Skeletal muscle tissue (tissue), 4 donors: ENCODE data around the gene ABLIM2. TPM values are rescaled to one million over a fixed set of nuclear protein-coding genes. Genes with fewer than 3 reads are reported as not detected.
A peak's percentile ranks its signal among the peaks of the same experiment; 100 is the strongest.

ENCODE experiments used
- H3K27ac ChIP-seq: one replicate; pipeline ENCODE4 v1.7.0; 2013; ENCODE audit warnings: mild to moderate bottlenecking, low read depth, low read length, inconsistent platforms
- H3K27me3 ChIP-seq, 3 donors: one replicate each; pipeline ENCODE4 v1.7.0; 2013; ENCODE audit warnings: low read length in 3 of 3; ENCODE audit not compliant: control insufficient read depth in 3 of 3, insufficient read depth in 3 of 3
- H3K36me3 ChIP-seq, 3 donors: one replicate each; pipeline ENCODE4 v1.7.0; 2013; ENCODE audit warnings: low read length in 3 of 3; ENCODE audit not compliant: control insufficient read depth in 3 of 3, insufficient read depth in 3 of 3
- H3K4me1 ChIP-seq, 3 donors: one replicate each; pipeline ENCODE4 v1.7.0; 2013; ENCODE audit warnings: low read length in 3 of 3, mild to moderate bottlenecking in 3 of 3; ENCODE audit not compliant: control insufficient read depth in 3 of 3, insufficient read depth in 3 of 3
- H3K4me3 ChIP-seq, 3 donors: one replicate each; pipeline ENCODE4 v1.7.0; 2013; ENCODE audit warnings: low read length in 3 of 3
- H3K9ac ChIP-seq, 3 donors: one replicate each; pipeline ENCODE4 v1.7.0; 2013; ENCODE audit warnings: low read length in 3 of 3, mild to moderate bottlenecking in 3 of 3, moderate library complexity in 2 of 3, low read depth in 1 of 3
- H3K9me3 ChIP-seq, 3 donors: one replicate each; pipeline ENCODE4 v1.7.0; 2013; ENCODE audit warnings: low read length in 3 of 3; ENCODE audit not compliant: control insufficient read depth in 3 of 3
- total RNA-seq: library from RNA; depleted of rRNA; stranded (reverse); fragments of >200 nt; gene quantifications from one replicate; pipeline ENCODE4 v1.2.3, GENCODE V29; 2014
- donor health status: Osteomylitis.

The ABLIM2 gene
- total RNA-seq, 1 donor from 2014 or later, result 7.3 TPM

DNA sequence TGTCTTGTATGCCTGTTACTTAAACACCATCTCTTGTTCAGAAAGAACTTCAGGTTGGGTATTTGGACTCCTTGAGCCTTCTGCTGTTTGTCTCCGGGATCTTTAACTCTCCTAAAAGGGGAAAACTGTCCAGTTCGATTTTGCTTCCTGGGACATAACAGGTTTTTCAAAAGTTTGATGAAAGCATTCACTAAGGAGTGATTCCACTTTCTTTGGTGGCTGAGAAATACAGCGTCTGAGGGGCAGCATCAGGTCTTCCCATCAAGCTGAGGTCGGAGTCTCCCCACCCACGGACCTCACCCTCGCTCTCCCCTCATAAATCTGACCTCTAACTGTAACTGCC is 220.4 kb downstream of the ABLIM2 start:
- Histone ChIP-seq H3K4me1 (peaks cover 10 to 19% (median 16%) of the 10 kb centered on the region in 3 donors), H3K4me3 (peak overlapping the region; percentile 63 to 71 (median 68)), H3K36me3 (no peaks in the 10 kb centered on the region), H3K9me3 (no peaks in the 10 kb centered on the region), H3K9ac (peak overlapping the region in 2 of 3 donors; percentile 62 to 75), H3K27ac (peak overlapping the region; percentile 28), H3K27me3 (peaks cover 7 to 17% (median 9%) of the 10 kb centered on the region in 3 donors)

DNA sequence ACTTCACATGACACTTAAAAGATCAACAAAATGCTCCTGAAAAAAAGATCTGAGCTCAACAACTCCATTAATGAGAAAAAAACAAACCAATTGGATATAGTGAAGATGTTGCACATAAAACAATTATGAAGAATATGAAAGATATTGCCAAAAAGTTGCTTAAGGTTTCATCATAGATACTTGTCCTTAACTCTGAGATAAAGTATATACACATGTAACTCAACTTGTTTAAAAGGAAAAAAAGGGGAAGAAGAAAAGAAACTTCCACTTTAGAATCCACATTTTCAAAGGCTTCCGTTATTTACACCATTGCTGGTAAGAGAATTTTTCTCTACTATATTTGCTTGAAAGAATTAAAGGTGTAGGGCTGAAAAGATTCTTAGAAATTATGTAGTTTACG is 221.6 kb downstream of the ABLIM2 start:
- H3K4me1 ChIP-seq, result peaks cover 10 to 19% (median 16%) of the 10 kb centered on the region in 3 donors
- H3K27ac ChIP-seq, result no peak overlapping the region
- H3K4me3 ChIP-seq, result no peak overlapping the region
- no peaks in the 10 kb centered on the region for H3K9me3 ChIP-seq
- H3K36me3 ChIP-seq, result no peaks in the 10 kb centered on the region
- no peak overlapping the region for H3K9ac ChIP-seq
- peaks cover 7 to 17% (median 9%) of the 10 kb centered on the region in 3 donors for H3K27me3 ChIP-seq

DNA sequence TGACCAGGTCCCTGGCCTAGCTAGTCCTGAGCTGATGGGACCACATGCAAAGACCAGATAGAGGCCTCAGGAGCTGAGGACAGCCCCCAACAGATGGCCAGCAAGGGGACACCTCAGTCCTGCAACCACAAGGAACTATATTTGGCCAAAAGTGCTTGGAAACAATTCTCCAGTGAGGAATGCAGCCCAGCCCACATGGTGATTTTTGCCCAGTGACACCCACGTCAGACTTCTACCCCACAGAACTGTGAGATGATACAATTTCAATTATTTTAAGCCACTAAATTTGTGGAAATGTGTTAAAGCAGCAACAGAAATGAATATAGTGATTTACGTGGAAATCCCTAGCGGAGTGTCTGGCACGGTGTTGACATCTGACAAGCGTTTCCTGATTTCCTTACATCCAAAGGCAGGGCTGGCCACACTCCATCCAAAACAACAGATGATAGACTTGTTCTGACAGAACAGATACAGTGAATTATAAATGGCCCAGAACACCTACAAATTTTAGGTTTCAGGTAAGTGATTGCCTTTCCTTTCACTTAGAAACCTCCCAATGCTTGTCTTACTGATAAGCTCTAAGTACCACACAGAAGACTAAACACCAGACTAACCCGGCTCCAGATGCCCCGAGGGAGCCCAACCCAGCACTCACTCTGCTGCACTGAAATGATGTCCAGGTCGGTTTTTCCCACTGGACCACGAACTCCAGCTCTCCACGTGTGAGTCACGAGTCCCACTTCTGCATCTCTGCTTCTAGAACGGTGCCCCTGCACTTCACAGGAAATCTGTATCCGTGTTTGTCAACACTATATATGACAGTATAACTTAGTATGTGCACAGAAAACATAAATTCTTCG is 224.7 kb downstream of the ABLIM2 start:
- Histone ChIP-seq H3K36me3 (no peaks in the 10 kb centered on the region), H3K27ac (no peak overlapping the region), H3K27me3 (peaks cover 5 to 12% (median 9%) of the 10 kb centered on the region in 3 donors), H3K9me3 (no peaks in the 10 kb centered on the region), H3K4me1 (peaks cover 6 to 12% (median 7%) of the 10 kb centered on the region in 3 donors), H3K4me3 (no peak overlapping the region), H3K9ac (no peak overlapping the region)

DNA sequence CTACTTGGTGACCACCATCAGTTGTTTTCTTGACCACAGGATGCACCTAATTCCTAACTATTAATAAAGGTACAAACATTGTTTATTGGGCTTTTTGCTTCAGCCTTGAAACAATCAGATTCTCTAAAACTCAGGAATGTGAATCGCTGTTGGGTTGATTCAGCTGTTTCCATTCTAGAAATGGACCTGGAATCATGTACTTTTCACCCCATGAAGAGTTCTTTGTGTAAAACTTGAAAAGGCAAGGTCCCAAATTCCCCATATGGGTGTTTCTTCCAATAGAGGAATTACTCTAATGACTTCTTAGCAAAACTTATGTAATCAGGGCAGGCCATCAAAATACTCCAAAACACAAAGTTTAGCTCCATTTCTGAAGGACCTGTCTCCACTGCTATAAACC is 226.3 kb downstream of the ABLIM2 start:
- Histone ChIP-seq H3K9me3 (no peaks in the 10 kb centered on the region), H3K4me1 (peaks cover 0 to 4% (median 4%) of the 10 kb centered on the region in 3 donors), H3K27ac (no peak overlapping the region), H3K36me3 (no peaks in the 10 kb centered on the region), H3K9ac (no peak overlapping the region), H3K27me3 (peaks cover 0 to 2% (median 0%) of the 10 kb centered on the region in 3 donors), H3K4me3 (no peak overlapping the region)

DNA sequence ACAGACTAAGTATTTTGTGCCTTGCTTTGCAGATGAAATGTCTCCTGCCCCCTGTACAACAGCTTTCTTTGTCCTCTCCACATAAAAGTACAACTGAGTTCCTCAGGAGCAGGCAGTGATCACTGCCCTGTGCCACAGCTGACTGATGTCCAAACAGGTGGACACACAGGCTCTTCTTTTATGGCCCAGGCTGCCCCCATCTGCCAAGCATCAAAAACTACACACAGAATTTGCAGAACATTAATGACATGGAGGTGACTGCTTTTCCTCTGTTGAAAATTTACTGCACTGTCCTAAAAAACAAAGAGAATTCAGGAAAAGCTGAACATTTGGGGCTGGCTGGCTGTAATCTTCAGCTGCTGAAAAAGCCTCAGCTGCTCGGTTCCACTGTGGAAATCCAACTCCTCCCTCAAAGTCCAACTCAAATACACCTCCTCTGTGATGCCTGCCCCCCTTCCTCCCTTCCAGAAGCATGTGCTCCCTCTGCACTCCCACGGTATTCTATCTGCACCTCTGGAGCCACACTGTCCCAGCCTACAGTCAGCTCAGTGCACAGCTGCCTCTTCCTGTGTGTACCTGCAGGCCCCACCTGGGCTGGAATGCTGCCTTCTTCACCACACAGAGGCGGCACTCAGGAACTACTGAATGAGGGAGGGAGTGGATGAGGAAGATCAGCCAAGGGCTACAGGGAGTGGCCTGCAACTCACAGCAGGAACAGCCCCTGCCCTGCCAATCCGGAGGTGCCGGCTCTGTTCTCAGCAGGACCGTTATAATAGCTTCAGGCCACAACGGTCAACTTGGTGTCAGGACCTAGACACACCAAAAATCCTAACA is 229.3 kb downstream of the ABLIM2 start:
- H3K27ac ChIP-seq, result no peak overlapping the region
- H3K4me3 ChIP-seq, result no peak overlapping the region
- peaks cover 0 to under 1% (median 0%) of the 10 kb centered on the region in 3 donors for H3K27me3 ChIP-seq
- no peaks in the 10 kb centered on the region for H3K36me3 ChIP-seq
- peaks cover 0 to 4% (median 4%) of the 10 kb centered on the region in 3 donors for H3K4me1 ChIP-seq
- no peak overlapping the region for H3K9ac ChIP-seq
- no peaks in the 10 kb centered on the region for H3K9me3 ChIP-seq

DNA sequence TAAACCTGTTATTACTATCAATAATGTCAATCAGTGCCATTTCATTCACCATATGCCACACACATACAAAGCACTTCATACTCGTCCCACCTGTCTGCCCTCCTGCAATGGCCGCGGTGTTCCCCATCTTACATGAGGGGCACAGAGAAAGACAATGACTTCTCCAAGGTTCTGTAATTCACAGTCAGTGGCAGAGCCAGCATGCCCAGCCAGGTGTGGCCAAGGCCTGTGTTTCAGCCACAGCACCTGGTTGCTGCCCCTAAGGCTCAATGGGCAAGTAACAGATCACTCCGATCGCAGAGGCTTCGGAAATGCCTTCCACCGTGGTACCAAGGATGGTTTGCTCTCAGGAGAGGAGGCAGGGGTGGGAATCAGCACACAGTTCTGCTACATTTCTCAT is 229.9 kb downstream of the ABLIM2 start:
- no peak overlapping the region for H3K27ac ChIP-seq
- no peaks in the 10 kb centered on the region for H3K27me3 ChIP-seq
- no peak overlapping the region for H3K9ac ChIP-seq
- no peak overlapping the region for H3K4me3 ChIP-seq
- peaks cover 0 to 4% (median 4%) of the 10 kb centered on the region in 3 donors for H3K4me1 ChIP-seq
- H3K36me3 ChIP-seq, result no peaks in the 10 kb centered on the region
- no peaks in the 10 kb centered on the region for H3K9me3 ChIP-seq

DNA sequence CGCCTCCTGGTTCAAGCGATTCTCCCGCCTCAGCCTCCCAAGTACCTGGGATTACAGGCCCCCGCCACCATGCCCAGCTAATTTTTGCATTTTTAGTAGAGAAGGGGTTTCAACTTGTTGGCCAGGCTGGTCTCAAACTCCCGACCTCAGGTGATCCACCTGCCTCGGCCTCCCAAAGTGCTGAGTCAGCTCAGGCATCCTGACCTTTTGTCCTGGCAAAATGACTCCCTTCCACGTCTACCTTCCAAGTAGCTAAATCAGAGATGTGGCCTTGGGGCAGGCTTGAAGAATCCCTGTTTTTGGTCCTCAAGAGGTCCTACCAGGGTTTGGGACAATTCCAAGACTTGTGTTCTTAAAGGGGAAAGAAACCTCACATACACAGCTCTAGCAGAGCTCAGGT is 231.8 kb downstream of the ABLIM2 start:
- Histone ChIP-seq H3K4me3 (no peak overlapping the region), H3K27me3 (no peaks in the 10 kb centered on the region), H3K4me1 (peaks cover 0 to 4% (median 4%) of the 10 kb centered on the region in 3 donors), H3K36me3 (no peaks in the 10 kb centered on the region), H3K9me3 (no peaks in the 10 kb centered on the region), H3K9ac (no peak overlapping the region), H3K27ac (no peak overlapping the region)

DNA sequence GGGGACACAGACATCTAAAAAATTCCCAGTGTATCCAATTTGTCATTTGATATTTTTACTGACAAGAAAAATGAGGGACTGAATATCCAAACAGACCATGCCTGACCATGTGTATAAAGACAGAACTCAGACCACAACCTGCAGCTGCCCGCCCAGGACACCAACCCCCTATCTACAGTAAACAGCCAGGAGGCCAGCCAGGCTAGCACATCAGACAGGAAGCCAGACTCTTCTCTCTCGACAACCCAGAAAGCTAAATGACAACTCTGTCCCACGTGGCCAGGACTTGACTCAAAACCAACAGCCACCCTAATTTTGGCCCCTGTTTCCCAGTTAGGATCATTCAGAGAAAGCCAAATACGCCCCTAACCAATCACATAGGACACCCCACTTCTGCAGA is 234.0 kb downstream of the ABLIM2 start:
- H3K36me3 ChIP-seq, result no peaks in the 10 kb centered on the region
- H3K9ac ChIP-seq, result no peak overlapping the region
- no peak overlapping the region for H3K27ac ChIP-seq

DNA sequence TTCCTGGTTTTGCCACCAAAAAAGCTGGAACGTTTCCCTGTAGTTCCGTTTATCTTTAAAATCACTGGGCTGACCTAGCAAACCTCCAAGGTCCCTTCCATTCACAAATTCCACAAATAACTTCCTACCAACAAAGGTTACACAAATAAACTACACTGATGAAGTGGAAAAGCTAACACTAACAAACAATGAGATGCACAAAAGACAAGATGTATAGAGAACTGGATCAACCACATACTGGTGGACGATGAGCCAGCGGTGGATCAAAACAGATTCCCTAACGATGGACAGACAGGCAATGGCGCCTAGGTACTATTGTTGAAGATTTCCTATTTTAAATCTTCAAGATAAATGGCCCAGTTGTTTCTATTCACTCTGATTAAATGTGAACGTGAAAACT is 234.4 kb downstream of the ABLIM2 start:
- Histone ChIP-seq H3K27ac (no peak overlapping the region), H3K27me3 (no peaks in the 10 kb centered on the region), H3K9ac (no peak overlapping the region), H3K9me3 (no peaks in the 10 kb centered on the region), H3K36me3 (no peaks in the 10 kb centered on the region), H3K4me3 (no peak overlapping the region), H3K4me1 (peaks cover 0 to 4% (median 0%) of the 10 kb centered on the region in 3 donors)

More for the DNA sequence above, 234.0 kb downstream of the ABLIM2 start:
- Histone ChIP-seq H3K4me1 (peaks cover 0 to 4% (median 4%) of the 10 kb centered on the region in 3 donors), H3K4me3 (no peak overlapping the region), H3K9me3 (no peaks in the 10 kb centered on the region), H3K27me3 (no peaks in the 10 kb centered on the region)

DNA sequence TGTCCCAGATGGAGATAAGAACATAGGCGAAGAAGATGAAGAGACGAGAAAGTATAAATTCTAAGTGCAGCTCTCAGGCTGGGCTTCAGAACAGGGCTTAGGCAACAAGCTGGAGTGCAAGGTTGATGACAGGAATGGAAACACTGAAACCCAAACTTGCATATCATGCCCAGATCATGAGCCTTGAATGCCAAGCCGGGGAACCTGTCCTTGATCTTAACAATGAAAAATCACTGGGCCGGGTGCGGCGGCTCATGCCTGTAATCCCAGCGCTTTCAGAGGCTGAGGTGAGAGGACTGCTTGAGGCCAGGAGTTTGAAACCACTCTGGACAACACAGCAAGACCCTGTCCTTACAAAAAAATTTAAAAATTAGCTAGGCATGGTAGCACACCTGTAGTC is 236.1 kb downstream of the ABLIM2 start:
- Histone ChIP-seq H3K27ac (no peak overlapping the region), H3K9ac (no peak overlapping the region), H3K4me3 (no peak overlapping the region), H3K27me3 (no peaks in the 10 kb centered on the region), H3K36me3 (no peaks in the 10 kb centered on the region), H3K4me1 (no peaks in the 10 kb centered on the region), H3K9me3 (no peaks in the 10 kb centered on the region)
